Measurements from ENCODE around the gene NOG.

NOG gene

DNA sequence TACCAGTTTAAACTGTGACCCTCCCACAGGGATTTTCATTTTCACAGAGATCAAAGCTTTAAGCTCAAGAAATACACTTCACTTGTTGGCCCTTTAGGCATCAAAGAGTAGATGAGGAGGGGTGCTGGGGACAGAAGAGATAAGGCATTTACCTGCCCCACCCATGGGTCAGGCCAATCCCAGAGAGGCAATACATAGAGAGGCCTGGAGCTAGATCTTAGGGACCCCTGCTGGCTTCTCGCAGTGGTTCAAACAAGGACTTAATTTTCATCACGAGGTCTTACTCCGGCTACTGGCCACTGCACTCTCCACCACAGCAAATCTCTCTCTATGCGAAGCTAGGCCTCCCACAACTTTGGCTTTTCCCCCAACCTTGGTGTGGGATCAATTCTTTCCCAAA is 46.6 kb downstream of the NOG start:
- Mint-ChIP-seq H3K9me3 (no peaks in the 10 kb centered on the region), H3K27me3 (ENCODE audit: low read depth) (peaks cover 52% of the 10 kb centered on the region), H3K4me3 (no peak overlapping the region), H3K27ac (no peak overlapping the region), H3K36me3 (ENCODE audit: low read depth) (no peaks in the 10 kb centered on the region), H3K4me1 (peaks cover 61% of the 10 kb centered on the region)
- TF ChIP-seq, protein P1, sequence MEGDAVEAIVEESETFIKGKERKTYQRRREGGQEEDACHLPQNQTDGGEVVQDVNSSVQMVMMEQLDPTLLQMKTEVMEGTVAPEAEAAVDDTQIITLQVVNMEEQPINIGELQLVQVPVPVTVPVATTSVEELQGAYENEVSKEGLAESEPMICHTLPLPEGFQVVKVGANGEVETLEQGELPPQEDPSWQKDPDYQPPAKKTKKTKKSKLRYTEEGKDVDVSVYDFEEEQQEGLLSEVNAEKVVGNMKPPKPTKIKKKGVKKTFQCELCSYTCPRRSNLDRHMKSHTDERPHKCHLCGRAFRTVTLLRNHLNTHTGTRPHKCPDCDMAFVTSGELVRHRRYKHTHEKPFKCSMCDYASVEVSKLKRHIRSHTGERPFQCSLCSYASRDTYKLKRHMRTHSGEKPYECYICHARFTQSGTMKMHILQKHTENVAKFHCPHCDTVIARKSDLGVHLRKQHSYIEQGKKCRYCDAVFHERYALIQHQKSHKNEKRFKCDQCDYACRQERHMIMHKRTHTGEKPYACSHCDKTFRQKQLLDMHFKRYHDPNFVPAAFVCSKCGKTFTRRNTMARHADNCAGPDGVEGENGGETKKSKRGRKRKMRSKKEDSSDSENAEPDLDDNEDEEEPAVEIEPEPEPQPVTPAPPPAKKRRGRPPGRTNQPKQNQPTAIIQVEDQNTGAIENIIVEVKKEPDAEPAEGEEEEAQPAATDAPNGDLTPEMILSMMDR (IDR thresholded peaks at IDR 0.05; ENCODE audit: unreplicated experiment in 3 of 3), result no peak

DNA sequence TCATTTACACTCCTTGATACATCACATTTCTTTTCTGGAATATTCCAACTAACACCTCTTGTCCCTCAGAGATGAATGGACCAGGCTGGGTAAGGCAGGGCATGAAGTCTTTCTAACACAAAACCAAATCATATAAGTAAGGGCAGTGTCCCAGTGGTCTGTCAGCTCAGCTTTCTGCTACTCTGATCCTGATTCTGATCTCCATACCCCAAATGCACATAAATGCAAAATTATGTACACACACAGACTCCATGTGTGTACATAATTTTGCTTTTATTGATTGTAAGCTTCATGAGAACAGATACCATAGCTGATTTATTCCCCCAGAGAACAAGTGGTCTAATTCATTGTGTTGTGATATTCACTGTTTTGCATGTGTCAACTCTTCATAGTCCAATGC is 47.9 kb downstream of the NOG start:
- Mint-ChIP-seq H3K36me3 (ENCODE audit: low read depth) (no peaks in the 10 kb centered on the region), H3K27ac (no peak overlapping the region), H3K4me3 (no peak overlapping the region), H3K9me3 (no peaks in the 10 kb centered on the region), H3K4me1 (peaks cover 58% of the 10 kb centered on the region), H3K27me3 (ENCODE audit: low read depth) (peaks cover 50% of the 10 kb centered on the region)
- TF ChIP-seq, protein P1 (IDR thresholded peaks at IDR 0.05; ENCODE audit: unreplicated experiment in 3 of 3), result no peak

DNA sequence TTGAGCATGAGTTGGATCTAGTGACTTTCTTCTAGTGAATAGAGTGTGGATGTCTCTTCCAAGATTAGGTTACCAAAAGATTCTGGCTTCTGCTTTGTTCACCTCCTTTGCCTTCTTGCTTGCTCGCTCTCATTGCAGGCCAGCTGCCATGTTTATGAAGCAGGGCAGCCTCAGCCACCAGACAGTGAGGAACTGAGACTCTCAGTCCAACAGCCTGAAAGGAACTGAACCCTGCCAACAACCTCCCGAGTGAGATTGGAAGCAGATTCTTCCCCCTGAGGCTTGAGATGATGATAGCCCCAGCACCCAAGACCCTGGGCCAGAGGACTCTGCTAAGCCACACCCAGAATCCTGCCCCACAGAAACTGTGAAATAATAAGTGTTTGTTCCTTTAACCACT is 48.4 kb downstream of the NOG start:
- Mint-ChIP-seq H3K4me3 (no peak overlapping the region), H3K36me3 (ENCODE audit: low read depth) (no peaks in the 10 kb centered on the region), H3K27ac (no peak overlapping the region), H3K4me1 (peaks cover 52% of the 10 kb centered on the region), H3K27me3 (ENCODE audit: low read depth) (peaks cover 50% of the 10 kb centered on the region), H3K9me3 (no peaks in the 10 kb centered on the region)
- TF ChIP-seq, protein P1 (IDR thresholded peaks at IDR 0.05; ENCODE audit: unreplicated experiment in 3 of 3), result no peak

DNA sequence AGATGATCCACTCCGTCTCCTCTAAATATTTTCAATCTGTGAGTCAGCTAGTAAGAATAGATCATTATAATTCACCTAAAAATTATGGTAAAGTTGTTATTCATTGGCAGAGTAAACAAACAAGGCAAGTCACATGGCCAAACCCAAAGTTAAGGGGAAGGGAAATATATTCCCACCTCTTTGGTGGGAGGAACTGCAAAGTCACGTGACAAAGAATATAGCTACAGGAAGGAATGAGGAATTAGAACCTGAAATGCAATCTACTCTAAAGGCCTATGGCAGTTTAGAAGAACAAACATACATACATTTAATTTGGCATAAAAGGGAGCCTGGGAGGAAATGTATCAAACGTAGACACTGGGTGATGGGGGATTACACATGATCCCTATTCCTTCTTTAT is 48.9 kb downstream of the NOG start:
- H3K4me1 Mint-ChIP-seq, result peaks cover 49% of the 10 kb centered on the region
- H3K36me3 Mint-ChIP-seq (ENCODE audit: low read depth), result no peaks in the 10 kb centered on the region
- TF ChIP-seq, protein P1 (IDR thresholded peaks at IDR 0.05; ENCODE audit: unreplicated experiment in 3 of 3), result no peak
- H3K9me3 Mint-ChIP-seq, result no peaks in the 10 kb centered on the region
- H3K4me3 Mint-ChIP-seq, result no peak overlapping the region
- no peak overlapping the region for H3K27ac Mint-ChIP-seq
- H3K27me3 Mint-ChIP-seq (ENCODE audit: low read depth), result peaks cover 46% of the 10 kb centered on the region
